HG03521 (cell line): Measurements from ENCODE around the gene NYNRIN.
"Not testable (repeated sequence)": the region's sequence is repeated elsewhere in the genome, so short reads cannot be mapped to it uniquely, and the experiment has no call there.

Experiments
- ATAC-seq: cut with Tn5 transposase; IDR thresholded peaks from one replicate; pipeline ENCODE4 v1.9.1; 2021; ENCODE audit warnings: mild to moderate bottlenecking, moderate library complexity; ENCODE audit not compliant: unreplicated experiment

NYNRIN gene

GRCh38 chr14:24398653-24399446 lies at the start of gene NYNRIN:
Gene NYNRIN, plus strand, starts transcription at chr14:24399003. Its CDS starts 244 bp downstream, at chr14:24399247.
- no peak for ATAC-seq

GRCh38 chr14:24349742-24350141 lies 49.1 kb upstream of the NYNRIN start:
- ATAC-seq = no peak

- ATAC-seq = no peak
These were observed 47.3 kb upstream of the NYNRIN start for GRCh38 chr14:24351517-24351916.

GRCh38 chr14:24353559-24354481 lies 45.0 kb upstream of the NYNRIN start:
- no peak for ATAC-seq

GRCh38 chr14:24354482-24354825 lies 44.3 kb upstream of the NYNRIN start:
- ATAC-seq = not testable (repeated sequence)

- ATAC-seq = no peak
These were observed 43.8 kb upstream of the NYNRIN start for GRCh38 chr14:24355009-24355408.

- no peak for ATAC-seq
These were observed 42.6 kb upstream of the NYNRIN start for GRCh38 chr14:24356208-24356607.

GRCh38 chr14:24360281-24360680 lies 38.5 kb upstream of the NYNRIN start:
- no peak for ATAC-seq

GRCh38 chr14:24361326-24361725 lies 37.5 kb upstream of the NYNRIN start:
- no peak for ATAC-seq

GRCh38 chr14:24362241-24362960 lies 36.4 kb upstream of the NYNRIN start:
- ATAC-seq = no peak

GRCh38 chr14:24363401-24363800 lies 35.4 kb upstream of the NYNRIN start:
- no peak for ATAC-seq

GRCh38 chr14:24364841-24365240 lies 34.0 kb upstream of the NYNRIN start:
- no peak for ATAC-seq

- ATAC-seq = peak; percentile 38
These were observed 33.0 kb upstream of the NYNRIN start for GRCh38 chr14:24365600-24366412.

- no peak for ATAC-seq
These were observed 32.4 kb upstream of the NYNRIN start for GRCh38 chr14:24366413-24366720.

GRCh38 chr14:24366721-24367513 lies 31.9 kb upstream of the NYNRIN start:
- ATAC-seq = peak; percentile 42

GRCh38 chr14:24367514-24368211 lies 31.1 kb upstream of the NYNRIN start, which contains the start of gene NFATC4:
Gene NFATC4, plus strand, starts transcription at chr14:24368184. Its CDS starts 157 bp downstream, at chr14:24368341.
- ATAC-seq = no peak

- no peak for ATAC-seq
These were observed 30.6 kb upstream of the NYNRIN start for GRCh38 chr14:24368212-24368561.

GRCh38 chr14:24368562-24369252 lies 30.1 kb upstream of the NYNRIN start:
- no peak for ATAC-seq

GRCh38 chr14:24369463-24369862 lies 29.3 kb upstream of the NYNRIN start:
- no peak for ATAC-seq
